Measurements from ENCODE around the gene PHLDA1.

PHLDA1 gene

GRCh38 chr12:76031414-76032042, at the start of gene PHLDA1:
TSS of gene PHLDA1 (minus strand) at chr12:76031776.
- peak; percentile 92 to 94 for DNase-seq

GRCh38 chr12:76080729-76081415, 49.3 kb upstream of the PHLDA1 start:
- DNase-seq, result peak; percentile 15 to 45

GRCh38 chr12:76080017-76080728, 48.6 kb upstream of the PHLDA1 start:
- peak; percentile 9 to 72 for DNase-seq

- no peak for DNase-seq
These were observed 47.2 kb upstream of the PHLDA1 start for GRCh38 chr12:76078748-76079147.

GRCh38 chr12:76075448-76075847, 43.9 kb upstream of the PHLDA1 start:
- DNase-seq, result no peak

- no peak for DNase-seq
These were observed 43.2 kb upstream of the PHLDA1 start for GRCh38 chr12:76074701-76075336.

- no peak for DNase-seq
These were observed 42.0 kb upstream of the PHLDA1 start for GRCh38 chr12:76073561-76073960.

- DNase-seq, result no peak
These were observed 41.0 kb upstream of the PHLDA1 start for GRCh38 chr12:76072568-76072967.

- no peak for DNase-seq
These were observed 37.8 kb upstream of the PHLDA1 start for GRCh38 chr12:76069339-76069738.

GRCh38 chr12:76065917-76066316, 34.3 kb upstream of the PHLDA1 start:
- DNase-seq, result no peak

GRCh38 chr12:76064904-76065303, 33.3 kb upstream of the PHLDA1 start:
- no peak for DNase-seq

GRCh38 chr12:76060111-76060510, 28.5 kb upstream of the PHLDA1 start:
- no peak for DNase-seq

- no peak for DNase-seq
These were observed 25.8 kb upstream of the PHLDA1 start for GRCh38 chr12:76057326-76057725.

GRCh38 chr12:76055393-76055792, 23.8 kb upstream of the PHLDA1 start:
- no peak for DNase-seq

GRCh38 chr12:76049575-76050251, 18.1 kb upstream of the PHLDA1 start:
- DNase-seq, result no peak

- DNase-seq, result no peak
These were observed 16.2 kb upstream of the PHLDA1 start for GRCh38 chr12:76047742-76048141.

- DNase-seq, result no peak
These were observed 15.5 kb upstream of the PHLDA1 start for GRCh38 chr12:76047060-76047459.

- DNase-seq, result no peak
These were observed 11.8 kb upstream of the PHLDA1 start for GRCh38 chr12:76043377-76043776.

GRCh38 chr12:76042147-76042546, 10.6 kb upstream of the PHLDA1 start:
- DNase-seq, result no peak

- no peak for DNase-seq
These were observed 9.8 kb upstream of the PHLDA1 start for GRCh38 chr12:76041406-76041805.

GRCh38 chr12:76040461-76040860, 8.9 kb upstream of the PHLDA1 start:
- no peak for DNase-seq

- no peak for DNase-seq
These were observed 6.6 kb upstream of the PHLDA1 start for GRCh38 chr12:76038176-76038575.
